Heart left ventricle (tissue), 16 donors: ENCODE data around the gene SETDB2. TPM values are rescaled to one million over a fixed set of nuclear protein-coding genes. Genes with fewer than 3 reads are reported as not detected.

Source experiments
- ATAC-seq, 4 donors: fragments of 200-7000 bp; cut with Tn5 transposase; one replicate each; pipeline ENCODE4 v1.9.1; 2020 to 2022; ENCODE audit warnings: moderate library complexity in 4 of 4, mild to moderate bottlenecking in 3 of 4, moderate number of reproducible peaks in 1 of 4
- DNase-seq, 5 donors: peaks; one replicate each; pipeline ENCODE4 v3.0.0-alpha.2; 2020
- H3K27ac ChIP-seq, 12 donors: fragments of 200-600 bp; sonication (generic) in 4 of 12; one replicate each; pipeline versions ENCODE4 v1.5.0 to v1.8.0; 2016 to 2022; ENCODE audit warnings: mild to moderate bottlenecking in 2 of 12
- H3K27me3 ChIP-seq, 9 donors: fragments of 200-600 bp; sonication (generic) in 2 of 9; one replicate each; pipeline versions ENCODE4 v1.5.1 to v1.8.0; 2016 to 2022; ENCODE audit warnings: mild to moderate bottlenecking in 3 of 9
- H3K36me3 ChIP-seq, 9 donors: fragments of 200-600 bp; sonication (generic) in 2 of 9; one replicate each; pipeline versions ENCODE4 v1.5.0 to v1.8.0; 2018 to 2022; ENCODE audit warnings: mild to moderate bottlenecking in 2 of 9
- H3K4me1 ChIP-seq, 12 donors: fragments of 200-600 bp; sonication (generic) in 4 of 12; one replicate each; pipeline versions ENCODE4 v1.5.0 to v1.8.0; 2016 to 2022; ENCODE audit warnings: mild to moderate bottlenecking in 3 of 12
- H3K4me3 ChIP-seq, 12 donors: fragments of 200-600 bp; sonication (generic) in 4 of 12; one replicate each; pipeline versions ENCODE4 v1.5.0 to v1.8.0; 2017 to 2022; ENCODE audit warnings: mild to moderate bottlenecking in 9 of 12, moderate library complexity in 4 of 12
- H3K9me3 ChIP-seq, 12 donors: fragments of 200-600 bp; sonication (generic) in 4 of 12; one replicate each; pipeline versions ENCODE4 v1.5.0 to v1.8.0; 2016 to 2022; ENCODE audit warnings: mild to moderate bottlenecking in 1 of 12
- CTCF ChIP-seq, 12 donors: fragments of 200-600 bp; sonication (generic) in 4 of 12; IDR thresholded peaks; one replicate each; pipeline versions ENCODE4 v1.5.0 to v1.8.0; 2018 to 2022; ENCODE audit warnings: antibody characterized with exemption in 12 of 12, mild to moderate bottlenecking in 5 of 12
- POLR2A ChIP-seq, 2 donors: fragments of 450-650 bp; IDR thresholded peaks; one replicate each; pipeline ENCODE4 v1.6.1; 2017; ENCODE audit warnings: antibody characterized with exemption in 2 of 2, mild to moderate bottlenecking in 2 of 2, moderate library complexity in 2 of 2
- WGBS, 4 donors: extraction: QIAGEN DNeasy Blood & Tissue Kit in 2 of 4; methylation state at CpG; one replicate each; pipeline versions ENCODE4 v1.1.5 to v1.1.7; 2013 to 2018; 5-methylcytosine and 5-hydroxymethylcytosine counted together
- intact Hi-C, 10 donors: fragments of 100-400 bp; cut with DNase I; formaldehyde crosslinking; loops; one replicate each; pipeline versions ENCODE4 v1.11.1 to v1.14.2; 2022
- long read RNA-seq, 3 donors: library from polyadenylated mRNA; unstranded; transcript quantifications; one replicate each; pipeline ENCODE4 v2.0.0, GENCODE V29; 2020 to 2021
- polyA plus RNA-seq, 2 donors: library from polyadenylated mRNA; stranded (reverse); fragments of 200-250 nt; gene quantifications; one replicate each; pipeline ENCODE4 v1.2.3, GENCODE V29; 2013
- total RNA-seq, 9 donors: library from RNA; depleted of rRNA in 2 of 9; stranded (reverse); fragments of >200 nt in 2 of 9; fragmentation: NEBNext Ultra II Directional in 3 of 9; extraction: Animal tissue kit (Norgen Biotek cat#: 25700) in 3 of 9; gene quantifications; one replicate each; pipeline versions ENCODE4 v1.1.0 to v1.2.4, GENCODE V29; 2016 to 2023
- donor health status: ischemic (EF 13 %, LVEDD 7.1; RV severe dilation, severe dysfunction).
- donor health status: healthy with polysubstance abuse.
- donor health status: DM: no; HTN: yes; CAD: no.
- donor health status: DM: no; HTN: no; CAD: no.
- donor health status: ischemic (EF 25% LVEDD 6.9; RV normal size, moderate dysfunction).
- donor health status: ischemic (EF 25% LVEDD 5.7; RV mildly dilated, moderate dysfunction).
- donor health status: healthy.
- donor health status: DM: yes; HTN: yes; CAD: no.
- donor health status: ischemic (EF 35%, LVEDD 5.7; RV mildly dilated, moderate dysfunction).
- donor health status: nonischemic (EF 11% LVEDD 7.7; RV severe dilation, severe dysfunction).
- donor health status: DM: yes; HTN: yes; CAD: no.
- donor health status: PGD.
- donor health status: ischemic (EF 29% LVEDD 5.4; RV normal size, mild dysfunction).
- donor health status: nonischemic (EF 23%, LVEDD 6.1; RV moderate dilation, normal function).

Gene SETDB2
- 10 to 100 TPM in 7 of 9 donors, 1 to 10 TPM in 2; 7.9 to 19.8 (median 13.5) TPM for total RNA-seq
- polyA plus RNA-seq: 1 to 10 TPM; 3.7 to 7.3 TPM
- long read RNA-seq, donor 1, partial matches to known transcripts: 3 of 22 reads
- long read RNA-seq, donor 1, other reads (novel, unspliced or antisense): 17 of 22 reads
- long read RNA-seq, donor 2, full-length matches to known transcripts: 6 of 64 reads
- long read RNA-seq, donor 2, partial matches to known transcripts: 7 of 64 reads
- long read RNA-seq, donor 2, other reads (novel, unspliced or antisense): 51 of 64 reads
- long read RNA-seq, donor 3, partial matches to known transcripts: 3 of 29 reads
- long read RNA-seq, donor 3, other reads (novel, unspliced or antisense): 26 of 29 reads

DNA sequence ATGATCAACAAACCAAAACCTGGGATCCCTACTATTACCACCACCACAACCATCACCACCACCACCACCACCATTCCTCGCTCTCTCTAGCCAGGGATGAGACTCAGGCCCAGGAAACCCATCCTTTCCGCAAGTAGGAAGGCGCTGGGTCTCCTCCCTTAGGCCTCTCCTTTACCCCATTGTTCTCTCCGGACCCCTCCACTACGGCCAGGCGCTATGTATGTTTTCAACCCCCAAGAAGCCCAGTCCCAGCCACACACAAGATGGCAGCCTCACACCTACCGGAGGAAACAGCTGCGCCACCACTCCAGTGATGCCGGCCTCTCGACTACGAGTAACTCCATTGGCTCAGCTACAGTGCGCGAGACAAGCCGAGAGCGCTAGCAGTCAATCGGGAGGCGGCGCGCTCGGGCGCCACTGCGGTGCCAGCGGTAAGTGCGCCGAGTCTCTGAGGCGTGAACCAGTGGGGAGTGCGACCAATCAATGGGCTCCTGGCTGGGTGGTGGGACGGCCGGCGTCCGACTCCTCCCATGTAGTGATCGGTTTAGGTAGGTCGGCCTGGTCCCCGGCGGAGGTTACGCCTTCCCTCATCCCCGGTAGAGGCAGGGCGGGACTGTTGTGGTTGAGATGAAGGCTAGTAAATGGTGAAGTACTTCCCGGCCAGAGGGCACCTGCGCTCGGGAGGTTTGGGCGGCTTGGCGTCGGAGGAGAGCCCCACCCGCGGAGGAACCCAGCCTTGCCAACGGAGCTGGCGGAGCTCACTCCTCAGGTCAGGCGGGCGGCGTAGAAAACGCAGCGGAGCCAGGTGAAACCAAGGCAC, at the start of gene SETDB2, which contains the start of gene CAB39L:
Gene SETDB2 (plus strand): TSS at position 571 of the 820 bp plus-strand sequence. CDS start 7,620 bp downstream, outside the sequence.
Gene CAB39L (minus strand): TSS at position 361 of the 820 bp plus-strand sequence. CDS start 61,154 bp downstream, outside the sequence.
- DNase-seq: peak; percentile 99 to 100 (median 99)
- peaks cover 0 to 47% (median 16%) of the 10 kb centered on the region in 12 donors for H3K4me1 ChIP-seq
- no peaks in the 10 kb centered on the region for H3K27me3 ChIP-seq
- 0 to 1% (median 1%) methylated on average over 20 to 53 of the region's 53 CpGs for WGBS, 4 donors
- TF ChIP-seq CTCF (IDR thresholded peaks at IDR 0.05): peak in 11 of 12 donors; percentile 10 to 70 (median 37)
- TF ChIP-seq POLR2A (IDR thresholded peaks at IDR 0.05): peak in 1 of 2 donors; percentile 83
- H3K36me3 ChIP-seq: no peaks in the 10 kb centered on the region
- ATAC-seq: peak; percentile 98 to 99 (median 99)
- H3K9me3 ChIP-seq: no peaks in the 10 kb centered on the region
- peak within 1 kb of the TSS; percentile 40 to 88 (median 82) for H3K4me3 ChIP-seq
- peak within 1 kb of the TSS; percentile 81 to 99 (median 92) for H3K27ac ChIP-seq
- intact Hi-C loops: loop anchor here in 6 of 10 donors (2.0 to 10.0 kb wide), 8 partner anchors 51 to 197 kb away; partner anchors contain the start of genes PHF11 (in 3 of the 6), CDADC1 (in 1 of the 6) and RCBTB1 (in 1 of the 6)

GRCh38 chr13:49395451-49395865, 48.6 kb upstream of the SETDB2 start:
- peak; percentile 32 to 84 (median 78) for ATAC-seq
- TF ChIP-seq CTCF (IDR thresholded peaks at IDR 0.05) (no peak), POLR2A (IDR thresholded peaks at IDR 0.05) (no peak)
- WGBS, 4 donors: 67 to 85% (median 82%) methylated on average over 1 of the region's 1 CpG
- H3K4me3 ChIP-seq: no peak overlapping the region
- H3K27me3 ChIP-seq: no peaks in the 10 kb centered on the region
- H3K27ac ChIP-seq: peak overlapping the region in 9 of 12 donors; percentile 15 to 86 (median 39)
- H3K36me3 ChIP-seq: no peaks in the 10 kb centered on the region
- peaks cover 0 to 7% (median 0%) of the 10 kb centered on the region in 12 donors for H3K9me3 ChIP-seq
- DNase-seq: peak in 2 of 5 donors; percentile 18 to 51
- peaks cover 0 to 7% (median 0%) of the 10 kb centered on the region in 12 donors for H3K4me1 ChIP-seq
- intact Hi-C loops: no loop called here

GRCh38 chr13:49395878-49396380, 48.1 kb upstream of the SETDB2 start:
- peak overlapping the region in 9 of 12 donors; percentile 3 to 86 (median 49) for H3K27ac ChIP-seq
- 76 to 97% (median 91%) methylated on average over 1 of the region's 1 CpG for WGBS, 4 donors
- DNase-seq: no peak
- no peak overlapping the region for H3K4me3 ChIP-seq
- H3K36me3 ChIP-seq: no peaks in the 10 kb centered on the region
- no peaks in the 10 kb centered on the region for H3K27me3 ChIP-seq
- intact Hi-C loops: no loop called here
- H3K4me1 ChIP-seq: peaks cover 0 to 7% (median 0%) of the 10 kb centered on the region in 12 donors
- no peak for TF ChIP-seq CTCF (IDR thresholded peaks at IDR 0.05)
- no peak for TF ChIP-seq POLR2A (IDR thresholded peaks at IDR 0.05)
- peaks cover 0 to 7% (median 0%) of the 10 kb centered on the region in 12 donors for H3K9me3 ChIP-seq
- ATAC-seq: peak in 2 of 4 donors; percentile 33 to 34
